GM12872 (cell line): ENCODE results near the gene DST.

ENCODE experiments used
- TF ChIP-seq, protein P1 (sequence below): IDR thresholded peaks from 3 replicates; pipeline ENCODE4 v1.5.1; 2011; ENCODE audit warnings: low read depth, mild to moderate bottlenecking, low read length, moderate library complexity; ENCODE audit not compliant: insufficient read depth

DST gene

DNA sequence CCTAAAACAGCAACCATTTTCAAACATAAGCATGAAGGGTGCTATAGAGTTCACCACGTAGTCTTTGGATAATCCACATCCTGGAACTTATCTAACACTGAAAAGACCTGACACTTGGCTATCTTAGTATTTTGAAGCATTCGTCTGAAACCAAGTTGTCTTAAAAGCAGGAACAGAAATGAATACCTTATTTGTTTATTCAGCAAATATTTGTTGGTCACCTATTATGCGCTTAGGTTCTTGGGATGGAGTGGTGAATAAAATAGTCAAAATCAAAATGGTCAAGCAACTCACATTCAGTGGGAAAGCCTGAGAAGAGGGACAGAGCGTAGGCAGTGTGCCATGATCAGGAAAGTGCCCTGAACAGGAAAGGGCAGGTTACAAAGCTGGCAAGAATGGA, 206.9 kb downstream of the DST start:
- TF ChIP-seq, protein P1, sequence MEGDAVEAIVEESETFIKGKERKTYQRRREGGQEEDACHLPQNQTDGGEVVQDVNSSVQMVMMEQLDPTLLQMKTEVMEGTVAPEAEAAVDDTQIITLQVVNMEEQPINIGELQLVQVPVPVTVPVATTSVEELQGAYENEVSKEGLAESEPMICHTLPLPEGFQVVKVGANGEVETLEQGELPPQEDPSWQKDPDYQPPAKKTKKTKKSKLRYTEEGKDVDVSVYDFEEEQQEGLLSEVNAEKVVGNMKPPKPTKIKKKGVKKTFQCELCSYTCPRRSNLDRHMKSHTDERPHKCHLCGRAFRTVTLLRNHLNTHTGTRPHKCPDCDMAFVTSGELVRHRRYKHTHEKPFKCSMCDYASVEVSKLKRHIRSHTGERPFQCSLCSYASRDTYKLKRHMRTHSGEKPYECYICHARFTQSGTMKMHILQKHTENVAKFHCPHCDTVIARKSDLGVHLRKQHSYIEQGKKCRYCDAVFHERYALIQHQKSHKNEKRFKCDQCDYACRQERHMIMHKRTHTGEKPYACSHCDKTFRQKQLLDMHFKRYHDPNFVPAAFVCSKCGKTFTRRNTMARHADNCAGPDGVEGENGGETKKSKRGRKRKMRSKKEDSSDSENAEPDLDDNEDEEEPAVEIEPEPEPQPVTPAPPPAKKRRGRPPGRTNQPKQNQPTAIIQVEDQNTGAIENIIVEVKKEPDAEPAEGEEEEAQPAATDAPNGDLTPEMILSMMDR = no peak

DNA sequence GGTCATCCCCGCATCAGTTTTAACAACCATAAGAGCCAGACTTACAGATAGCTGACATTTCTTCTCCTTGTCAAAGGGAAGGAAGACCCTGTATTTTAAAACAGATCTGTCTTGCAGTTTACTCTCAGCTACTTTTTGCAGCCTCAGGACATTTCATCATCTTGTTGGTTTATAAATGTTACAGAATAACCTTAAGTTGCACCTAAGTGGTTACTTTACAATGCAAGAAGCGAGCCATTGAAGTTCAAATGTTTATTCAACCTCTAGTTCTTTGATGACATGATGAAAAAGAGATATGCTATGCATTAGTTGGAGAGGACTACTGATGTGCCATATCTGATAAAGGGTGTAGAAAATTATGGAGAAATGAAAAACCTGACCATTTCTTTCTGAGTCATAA, 207.4 kb downstream of the DST start:
- TF ChIP-seq, protein P1 = no peak

DNA sequence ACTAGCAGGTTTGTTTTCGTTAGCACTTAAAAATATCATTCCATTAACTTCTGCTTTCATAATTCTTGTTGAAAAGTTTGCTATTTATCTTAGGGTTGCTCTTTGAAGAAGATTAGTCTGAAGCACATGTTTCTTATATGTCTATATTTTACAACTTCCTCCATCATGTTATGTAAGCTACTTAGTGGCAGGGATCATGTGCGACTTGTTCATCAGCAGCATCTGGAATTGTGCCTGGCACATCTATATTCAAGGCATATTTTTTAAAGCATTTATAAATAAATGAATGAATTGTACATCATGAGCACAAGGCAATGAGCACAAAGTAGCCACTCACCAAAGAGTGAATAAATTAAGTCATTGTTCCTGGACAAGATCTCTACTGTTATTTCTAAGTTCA, 208.1 kb downstream of the DST start:
- TF ChIP-seq, protein P1 = no peak

DNA sequence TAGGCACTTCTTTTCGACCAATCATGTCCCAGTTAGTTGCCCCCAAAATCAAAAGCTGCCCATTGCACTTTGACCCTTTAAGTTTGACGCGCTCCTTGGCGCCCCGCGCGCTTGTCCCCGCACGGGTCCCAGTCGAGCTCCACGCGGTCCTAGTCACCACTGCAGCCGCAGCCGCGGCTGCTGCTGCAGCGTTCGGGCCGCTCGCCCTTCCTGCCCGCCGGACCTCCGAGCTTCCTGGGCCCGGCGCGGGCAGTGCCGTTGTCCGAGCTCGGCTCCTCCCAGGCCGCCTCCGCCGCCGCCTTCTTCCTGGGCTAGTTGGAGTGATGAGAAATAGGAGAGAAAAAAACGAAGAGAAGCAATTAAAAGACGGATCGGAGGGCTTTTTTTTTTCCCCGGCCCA, 209.6 kb downstream of the DST start:
- TF ChIP-seq, protein P1 = no peak

- TF ChIP-seq, protein P1 = no peak
These were observed 210.5 kb downstream of the DST start for GRCh38 chr6:56432194-56432593.

DNA sequence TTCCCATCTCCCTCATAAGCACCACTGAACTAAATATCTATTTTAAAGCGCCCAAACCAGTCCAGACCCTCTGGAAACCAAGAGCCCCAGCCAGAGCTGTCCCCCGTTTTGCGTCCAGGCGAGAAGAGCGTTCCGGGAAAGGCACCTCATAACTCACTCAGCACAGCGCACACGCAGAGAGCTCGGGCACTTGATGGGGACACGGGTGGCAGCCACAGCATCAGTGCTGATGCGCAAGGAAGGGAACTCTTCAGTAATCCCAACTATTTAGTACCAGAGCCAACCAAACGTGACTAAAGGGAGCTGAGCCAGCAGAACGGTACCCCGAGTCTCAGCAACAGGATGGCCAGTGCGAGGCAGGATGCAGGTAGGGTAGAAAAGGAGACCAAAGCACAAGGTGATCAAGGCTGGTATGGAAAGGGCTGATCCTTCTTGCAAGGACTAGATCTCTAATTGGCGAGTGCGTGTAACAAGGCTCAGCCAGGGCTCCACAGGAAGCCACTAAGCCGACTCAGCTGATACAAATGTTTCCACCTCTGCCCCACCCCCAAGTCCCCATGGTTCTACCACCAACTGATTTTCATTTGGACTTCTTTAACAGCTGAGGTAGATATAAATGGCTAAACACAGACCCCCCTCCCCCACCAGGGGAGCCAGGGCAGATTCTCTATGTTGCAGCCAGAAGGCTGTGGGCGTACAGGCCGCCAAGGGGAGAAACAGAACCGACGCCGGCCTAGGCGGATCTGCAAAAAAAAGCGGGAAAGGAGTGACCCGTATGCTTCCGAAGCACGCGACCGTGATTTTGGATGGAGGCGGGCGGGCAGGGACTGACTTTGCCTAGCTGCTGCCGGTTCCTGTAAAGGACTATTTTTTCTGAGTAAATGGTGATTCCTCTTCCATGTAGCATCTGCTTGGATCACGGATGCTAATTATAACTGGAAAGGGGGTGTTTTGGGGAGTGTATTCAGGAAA, 211.8 kb downstream of the DST start:
- TF ChIP-seq, protein P1 = no peak

GRCh38 chr6:56424542-56425083, 218.1 kb downstream of the DST start:
- TF ChIP-seq, protein P1 = no peak
